ENCODE results near the gene PRR23A.

Gene PRR23A

DNA sequence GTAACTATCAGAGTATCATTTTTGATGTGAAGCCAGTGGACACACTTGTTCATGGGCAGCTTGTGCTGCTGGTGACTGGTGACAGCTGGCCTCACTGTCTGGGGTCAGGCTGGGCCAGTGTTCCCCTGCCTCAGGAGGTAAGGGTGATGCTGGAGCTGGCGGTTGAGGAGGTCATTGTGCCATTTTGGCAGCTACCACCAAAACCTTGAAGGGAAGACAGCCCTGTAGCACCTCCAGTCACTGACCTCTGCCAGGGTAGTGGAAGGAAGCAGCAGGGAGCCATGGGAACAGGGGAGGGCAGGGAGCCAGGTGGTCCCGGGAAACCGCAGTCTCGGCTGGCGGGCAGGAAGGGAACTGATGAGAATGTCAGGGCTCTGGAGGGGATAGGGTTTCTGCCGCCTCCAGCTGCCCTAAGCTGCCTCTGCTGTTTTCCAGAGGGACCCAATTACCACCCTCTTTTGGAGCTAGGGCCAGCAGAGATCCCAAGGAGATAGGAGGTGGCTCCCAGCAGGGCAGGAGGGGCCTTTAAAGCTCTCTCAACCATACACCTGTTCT, 34.2 kb downstream of the PRR23A start:
- DNase-seq, result no peak

DNA sequence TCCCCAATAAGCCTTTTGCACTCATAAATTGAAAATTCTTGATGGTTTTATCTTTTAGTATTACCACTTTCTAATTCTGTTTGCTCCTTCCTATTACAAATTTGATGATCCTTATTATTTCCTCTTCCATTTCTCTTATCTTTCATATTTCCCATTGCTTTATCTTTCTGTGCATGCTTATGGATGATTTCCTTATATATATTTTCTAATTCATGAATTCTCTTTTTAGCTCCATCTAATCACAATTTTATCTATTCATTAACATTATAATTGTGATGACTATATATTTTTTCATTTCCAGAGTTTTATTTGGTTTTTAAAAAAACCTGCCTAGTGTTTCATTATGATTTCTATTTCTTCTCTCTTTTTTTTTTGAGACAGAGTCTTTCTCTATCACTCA, 41.1 kb downstream of the PRR23A start:
- DNase-seq, result no peak

DNA sequence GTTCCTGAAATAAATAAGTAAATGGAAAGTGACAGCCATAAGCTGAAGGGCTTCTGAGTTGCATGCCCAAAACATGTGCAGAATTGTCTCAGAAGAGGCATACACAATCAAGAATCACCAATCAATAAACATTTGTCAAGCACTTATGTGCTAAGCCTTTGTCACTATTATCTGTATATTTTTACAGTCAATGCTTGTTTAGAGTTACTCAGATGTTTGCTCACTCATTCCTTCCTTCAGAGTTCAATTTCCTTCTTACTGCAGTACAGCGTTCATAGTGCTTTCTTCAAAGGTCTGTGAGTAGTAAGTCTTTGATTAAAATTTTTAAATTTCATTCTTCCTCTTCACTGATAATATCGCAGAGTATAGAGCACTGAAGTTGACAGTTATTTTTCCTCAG, 41.8 kb downstream of the PRR23A start:
- no peak for DNase-seq

DNA sequence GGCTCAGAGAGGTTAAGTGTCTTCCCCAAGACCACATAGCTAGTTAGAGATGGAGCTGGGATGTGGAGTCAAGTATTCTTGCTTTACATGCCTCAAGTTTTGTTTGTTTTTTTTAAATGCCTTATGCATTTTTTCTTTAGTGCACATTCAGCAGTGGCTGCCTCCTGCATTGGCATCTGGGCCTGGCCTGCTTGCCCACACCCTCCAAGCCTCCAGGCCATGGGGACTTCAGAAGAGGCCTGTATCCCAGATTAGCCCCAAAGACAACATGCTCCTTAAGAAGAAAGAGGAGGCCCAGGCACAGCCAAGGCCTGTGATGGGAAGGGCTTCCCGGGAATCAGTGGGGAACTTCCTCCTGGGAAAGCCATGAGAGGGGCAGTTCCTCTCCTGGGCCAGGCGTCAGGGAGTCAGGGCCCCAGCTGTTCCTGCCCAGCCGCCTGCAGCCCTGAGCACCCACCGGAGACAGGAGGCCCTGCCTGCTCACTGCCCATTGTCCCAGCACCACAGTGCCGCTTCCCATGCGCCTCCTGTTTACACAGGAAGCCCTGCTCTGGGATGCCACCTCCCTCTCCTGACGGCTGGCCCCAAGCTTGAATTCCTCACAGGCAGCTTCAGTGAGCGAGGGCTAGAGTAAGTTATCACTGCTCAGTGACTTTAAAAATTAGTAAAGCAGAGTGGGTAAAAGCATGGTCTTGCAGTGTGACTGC, 43.1 kb downstream of the PRR23A start:
- DNase-seq, result no peak

DNA sequence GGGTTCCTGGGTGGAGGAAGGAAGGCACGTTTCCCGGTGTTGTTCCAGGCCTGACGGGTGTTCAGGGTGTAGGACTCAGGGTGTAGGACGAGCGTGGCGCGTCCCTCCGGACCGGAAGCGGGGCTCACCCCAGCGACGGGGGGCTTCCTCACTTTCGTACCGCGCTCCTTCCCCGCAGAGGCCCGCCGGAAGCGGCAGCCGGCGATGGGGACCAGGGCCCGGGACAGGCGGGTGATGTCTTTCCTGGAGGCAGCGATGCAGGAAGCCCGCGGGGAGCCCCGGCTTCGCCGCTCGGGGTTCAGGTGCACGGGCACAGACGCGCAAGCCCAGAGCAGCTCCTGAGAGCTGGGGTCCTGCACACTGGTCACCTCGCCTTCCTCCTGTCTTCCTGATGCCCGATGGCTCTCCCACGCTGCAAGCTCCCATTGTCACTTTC, 45.6 kb downstream of the PRR23A start:
- DNase-seq, result no peak
